ENCODE results near the gene TCF12. TPM values are rescaled to one million over a fixed set of nuclear protein-coding genes. Genes with fewer than 3 reads are reported as not detected.
A peak's percentile ranks its signal among the peaks of the same experiment; 100 is the strongest.

TCF12 gene
- total RNA-seq, 1 experiment from 2014 or later = 76.7 TPM

- DNase-seq = no peak
- no peaks in the 10 kb centered on the region for H3K27me3 ChIP-seq (ENCODE audit: insufficient read depth, low read length)
- Mint-ChIP-seq H3K9me3 (peaks cover 21 to 23% of the 10 kb centered on the region in 2 experiments), H3K36me3 (ENCODE audit: insufficient read depth in 1 of 3, low read depth in 3 of 3) (peaks cover 17 to 28% (median 25%) of the 10 kb centered on the region in 3 experiments), H3K27me3 (ENCODE audit: low read depth) (no peaks in the 10 kb centered on the region), H3K4me3 (no peak overlapping the region), H3K4me1 (peaks cover 16 to 19% of the 10 kb centered on the region in 2 experiments), H3K27ac (peak overlapping the region in 1 of 3 experiments; percentile 58; a peak in 1 of 7 replicates)
- no peak overlapping the region for H2BK120ac ChIP-seq (ENCODE audit: low read depth, low read length, poor library complexity, severe bottlenecking)
- no peak overlapping the region for H2BK20ac ChIP-seq (ENCODE audit: low read depth, low read length, poor library complexity, severe bottlenecking)
- WGBS (ENCODE audit: extremely low coverage, insufficient read length, low lambda C conversion rate) = no CpG with 5 or more reads among the region's 2 CpGs
- H3K23me2 ChIP-seq (ENCODE audit: insufficient read length, low read depth, low read length, poor library complexity, severe bottlenecking) = no peaks in the 10 kb centered on the region
- H3K18ac ChIP-seq (ENCODE audit: insufficient read length, low read depth, low read length) = no peak overlapping the region
- no peak overlapping the region for H3T11ph ChIP-seq (ENCODE audit: low read length)
- H3K79me2 ChIP-seq (ENCODE audit: insufficient read depth, low read length) = peaks cover 14% of the 10 kb centered on the region; the same call in 1 of the 2 replicates
- H3K14ac ChIP-seq (ENCODE audit: insufficient read depth, low read length) = no peak overlapping the region
- H4K5ac ChIP-seq (ENCODE audit: insufficient read length, low read depth, low read length) = no peak overlapping the region
- no peak overlapping the region for H3K23ac ChIP-seq (ENCODE audit: insufficient read length, low read depth, low read length)
- no peaks in the 10 kb centered on the region; the same call in 1 of the 2 replicates for H3K4me1 ChIP-seq (ENCODE audit: insufficient read depth, low read length)
- no peak overlapping the region for H3K9ac ChIP-seq (ENCODE audit: extremely low read depth, insufficient read length, low read length)
- H3K27ac ChIP-seq (ENCODE audit: insufficient read length, low read depth, low read length) = no peak overlapping the region
- no peak overlapping the region for H2BK12ac ChIP-seq (ENCODE audit: insufficient read length, low read depth, low read length)
- no peak overlapping the region for H2AFZ ChIP-seq (ENCODE audit: low read length)
- H4K20me1 ChIP-seq (ENCODE audit: control insufficient read depth, insufficient read depth, insufficient read length) = no peaks in the 10 kb centered on the region
- no peak overlapping the region for H2BK5ac ChIP-seq (ENCODE audit: insufficient read length, low read length)
- no peak for TF ChIP-seq CTCF (conservative IDR thresholded peaks at IDR 0.05)
- H4K91ac ChIP-seq (ENCODE audit: insufficient read length, low read depth, low read length) = no peak overlapping the region
- no peak overlapping the region for H3K4ac ChIP-seq (ENCODE audit: low read depth, low read length)
- no peak overlapping the region for H4K8ac ChIP-seq (replicated peaks; ENCODE audit: insufficient read length, low read depth, low read length)
- H3K9me3 ChIP-seq (ENCODE audit: control insufficient read depth, low read depth, low read length) = no peaks in the 10 kb centered on the region
- H2BK15ac ChIP-seq (ENCODE audit: low read depth, low read length) = no peak overlapping the region
- H2AK5ac ChIP-seq (ENCODE audit: insufficient read length, low read length) = no peak overlapping the region
- no peak overlapping the region for H3K56ac ChIP-seq (ENCODE audit: insufficient read length, low read depth, low read length)
- H3K4me2 ChIP-seq (ENCODE audit: insufficient read depth, insufficient read length, low read length) = no peak overlapping the region
- peaks cover 3% of the 10 kb centered on the region for H3K79me1 ChIP-seq (ENCODE audit: insufficient read depth, low read depth, low read length, poor library complexity, severe bottlenecking)
Measured at GRCh38 chr15:57026016-57026592, 107.7 kb downstream of the TCF12 start.

All from H9 (cell line).